ENCODE data around the gene CDK12. TPM values are rescaled to one million over a fixed set of nuclear protein-coding genes. Genes with fewer than 3 reads are reported as not detected.

CDK12 gene
- total and polyA plus RNA-seq, 9 of the 15 experiments (the other 6 are each of a cell fraction or from before 2014, with no cell fraction given), result 3.4 to 65.6 (median 36.8) TPM

- TF ChIP-seq ZC3H11A (IDR thresholded peaks at IDR 0.05; ENCODE audit: low read depth, low read length) (no peak), ZNF41 (CRISPR knock-in tag; conservative IDR thresholded peaks at IDR 0.05) (no peak), BRD9 (IDR thresholded peaks at IDR 0.05; ENCODE audit: low read depth, partially characterized antibody) (no peak), PYGO2 (tag; IDR thresholded peaks at IDR 0.05) (no peak)
These were observed 64.7 kb downstream of the CDK12 start (continued) for GRCh38 chr17:39525801-39526506.

- ATAC-seq (peak; percentile 90), FAIRE-seq (peak; percentile 67), DNase-seq (ENCODE audit: extremely low read depth in 1 of 4, low spot score in 3 of 4) (peak; percentile 22 to 52 (median 32))
- no peaks in the 10 kb centered on the region for H3K9me1 ChIP-seq (ENCODE audit: control insufficient read depth, insufficient read depth, low read length)
- no peaks in the 10 kb centered on the region for H4K20me1 ChIP-seq (replicated peaks; ENCODE audit: control insufficient read depth, insufficient read depth, low read length)
- H3K4me3 ChIP-seq, result no peak overlapping the region
- peaks cover 3 to 8% of the 10 kb centered on the region in 2 experiments; a peak in 2 of 5 replicates for H3K4me1 ChIP-seq (replicated peaks in 1 of 2; ENCODE audit: control insufficient read depth in 2 of 2, insufficient read depth in 2 of 2, low read length in 2 of 2)
- no peaks in the 10 kb centered on the region for H3K9me3 ChIP-seq (replicated peaks; ENCODE audit: control insufficient read depth, insufficient read depth, low read depth, low read length)
- CTCF ChIA-PET (ENCODE audit: low intra/inter-chr PET ratio), result interaction anchor here (0.7 to 0.8 kb wide), 2 partner anchors 21 to 34 kb away, joined by 3 to 6 read pairs; no protein-coding TSS in a partner anchor
- no peak overlapping the region for H3K4me2 ChIP-seq (ENCODE audit: insufficient read depth, low read length)
- in situ Hi-C loops (cut with MboI), result no loop called here
- peaks cover 90% of the 10 kb centered on the region for H3K36me3 ChIP-seq (ENCODE audit: control insufficient read depth, insufficient read depth, low read length)
- no peak overlapping the region for H3K9ac ChIP-seq (ENCODE audit: insufficient read depth in 1 of 2, low read depth in 2 of 2, low read length in 2 of 2)
- no peaks in the 10 kb centered on the region for H3K79me2 ChIP-seq (ENCODE audit: control insufficient read depth, insufficient read depth, low read length)
- H3K27me3 ChIP-seq (ENCODE audit: control insufficient read depth in 2 of 2, insufficient read depth in 2 of 2, low read length in 2 of 2), result no peaks in the 10 kb centered on the region
- POLR2A ChIA-PET, result no interaction called here
- intact Hi-C loops (cut with micrococcal nuclease), result loop anchor here (2.0 kb wide), 1 partner anchor 19 kb away; no protein-coding TSS in a partner anchor
- no peak overlapping the region for H2AFZ ChIP-seq (ENCODE audit: low read depth, low read length)
- BruUV-seq (replicated peaks), result no TSS peak
- 82% methylated on average over 6 of the region's 7 CpGs for WGBS (ENCODE audit: insufficient coverage, low coverage, missing lambda C conversion rate)
- no peak overlapping the region for H3K27ac ChIP-seq (ENCODE audit: extremely low read depth, low read depth, low read length)
- TF ChIP-seq REST (IDR thresholded peaks at IDR 0.05; ENCODE audit: borderline replicate concordance) (peak; percentile 40; the same call in 1 of the 2 replicates), REST (CRISPR knock-in tag; IDR thresholded peaks at IDR 0.05; ENCODE audit: low read depth) (no peak), RBM25 (IDR thresholded peaks at IDR 0.05; ENCODE audit: low read depth, low read length, severe bottlenecking) (peak; percentile 34), XRCC4 (IDR thresholded peaks at IDR 0.05; ENCODE audit: extremely low read depth, insufficient read depth, insufficient read length) (no peak), NBN (IDR thresholded peaks at IDR 0.05; ENCODE audit: low read depth) (0 out of 2 replicates have a peak, but pooled peaks have one; percentile 22), RAD21 (CRISPR knock-in tag; conservative IDR thresholded peaks at IDR 0.05 in 1 of 2, IDR thresholded peaks at IDR 0.05 in 1 of 2) (peak; percentile 24 to 63; a peak in 3 of 4 replicates)
These were observed 66.0 kb downstream of the CDK12 start for GRCh38 chr17:39527220-39527813.

Data from K562 (cell line).